ES-I3 (cell line): ENCODE results near the gene MT1G.

Experiments used
- H3K36me3 ChIP-seq: 2 replicates; pipeline ENCODE4 v1.6.1; 2013; ENCODE audit warnings: mild to moderate bottlenecking, low read length, control low read depth, moderate library complexity; ENCODE audit not compliant: insufficient read depth
- H3K4me1 ChIP-seq: 2 replicates; pipeline ENCODE4 v1.6.1; 2013; ENCODE audit warnings: mild to moderate bottlenecking, control low read depth, low read length; ENCODE audit not compliant: insufficient read depth
- H3K9ac ChIP-seq: 2 replicates; pipeline ENCODE4 v1.6.1; 2013; ENCODE audit warnings: low read depth, mild to moderate bottlenecking, low read length, moderate library complexity
- H3K9me3 ChIP-seq: 2 replicates; pipeline ENCODE4 v1.6.1; 2013; ENCODE audit warnings: mild to moderate bottlenecking, low read length, moderate library complexity; ENCODE audit not compliant: control insufficient read depth, insufficient read depth

Gene MT1G

DNA sequence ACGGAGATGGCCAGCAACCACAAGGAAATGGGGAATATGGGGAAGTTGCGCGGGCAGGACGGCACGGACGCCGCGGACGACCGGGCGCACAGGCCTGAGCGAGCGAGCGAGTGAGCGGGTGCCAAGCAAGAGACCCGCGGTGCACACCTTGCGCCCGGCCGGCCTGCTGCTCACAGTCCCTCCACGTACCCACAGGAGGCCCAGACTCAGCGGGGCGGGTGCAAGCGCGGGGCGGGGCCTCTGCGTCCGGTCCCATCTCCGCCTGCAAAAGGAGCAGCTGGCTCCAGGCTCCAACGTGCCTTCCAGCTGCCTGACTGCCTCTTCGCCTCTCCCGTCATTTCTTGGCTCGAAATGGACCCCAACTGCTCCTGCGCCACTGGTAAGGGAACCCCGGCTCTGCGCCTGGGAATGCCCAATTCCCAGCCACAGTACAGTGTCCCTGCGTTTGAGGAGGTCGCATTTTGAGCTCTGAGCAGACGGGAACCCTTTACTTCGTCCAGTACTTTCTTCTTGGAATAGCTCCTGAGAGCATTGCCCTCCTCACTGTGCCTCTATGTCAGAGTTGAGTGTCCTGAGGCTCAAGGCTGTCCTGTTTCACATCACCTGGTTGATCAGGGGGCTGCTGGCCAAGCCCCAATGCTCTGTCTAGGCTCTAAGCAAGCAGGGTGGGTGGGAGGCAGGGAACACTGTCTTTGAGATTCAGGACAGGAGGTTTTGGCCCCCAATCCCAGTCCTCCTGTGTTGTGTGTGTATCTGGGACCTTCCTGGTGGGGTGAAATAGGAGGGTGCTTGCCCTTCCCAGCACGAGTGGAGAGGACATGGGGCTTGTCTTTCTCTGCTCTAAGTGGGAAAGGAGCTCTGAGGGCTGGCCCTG lies 50.4 kb downstream of the MT1G start:
- H3K9ac ChIP-seq = peak overlapping the region; percentile 41; the same call in 1 of the 2 replicates
- H3K4me1 ChIP-seq = peaks cover 23% of the 10 kb centered on the region
- H3K9me3 ChIP-seq = no peaks in the 10 kb centered on the region
- no peaks in the 10 kb centered on the region for H3K36me3 ChIP-seq
